KMS-11 (cell line): ENCODE results near the gene MAST3.

ENCODE experiments used
- H2AFZ ChIP-seq: fragments of 200-600 bp; sonication (generic); 2 replicates; pipeline ENCODE4 v1.6.1; 2016; ENCODE audit warnings: antibody characterized with exemption, mixed run types, low read depth
- H3K27ac ChIP-seq: fragments of 200-600 bp; sonication (generic); 2 replicates; pipeline ENCODE4 v1.6.1; 2016; ENCODE audit warnings: mild to moderate bottlenecking, mixed run types
- H3K27me3 ChIP-seq: fragments of 200-600 bp; sonication (generic); 2 replicates; pipeline ENCODE4 v1.6.1; 2017; ENCODE audit warnings: mild to moderate bottlenecking, low read depth, mixed run types, moderate library complexity; ENCODE audit not compliant: insufficient read depth
- H3K36me3 ChIP-seq: fragments of 200-600 bp; sonication (generic); 2 replicates; pipeline ENCODE4 v1.6.1; 2017; ENCODE audit warnings: mild to moderate bottlenecking, mixed run types; ENCODE audit not compliant: insufficient read depth
- H3K4me1 ChIP-seq: fragments of 200-600 bp; sonication (generic); 2 replicates; pipeline ENCODE4 v1.6.1; 2016; ENCODE audit warnings: mild to moderate bottlenecking, low read depth, mixed run types; ENCODE audit not compliant: poor library complexity, severe bottlenecking
- H3K4me2 ChIP-seq: fragments of 200-600 bp; sonication (generic); 2 replicates; pipeline ENCODE4 v1.7.0; 2016; ENCODE audit warnings: mild to moderate bottlenecking, mixed run types
- H3K4me3 ChIP-seq: fragments of 200-600 bp; sonication (generic); IDR thresholded peaks from 2 replicates; pipeline ENCODE4 v1.6.1; 2017; ENCODE audit warnings: low read depth, low read length, mixed read lengths; ENCODE audit not compliant: insufficient read depth
- H3K79me2 ChIP-seq: fragments of 200-600 bp; sonication (generic); 2 replicates; pipeline ENCODE4 v1.6.1; 2016; ENCODE audit warnings: low read depth, mixed run types; ENCODE audit not compliant: insufficient read depth
- H3K9ac ChIP-seq: fragments of 200-600 bp; sonication (generic); 2 replicates; pipeline ENCODE4 v1.6.1; 2016; ENCODE audit warnings: mild to moderate bottlenecking, mixed run types
- H4K20me1 ChIP-seq: fragments of 200-600 bp; sonication (generic); 2 replicates; pipeline ENCODE4 v1.6.1; 2016; ENCODE audit warnings: mild to moderate bottlenecking, mixed run types; ENCODE audit not compliant: insufficient read depth
- TF ChIP-seq, protein P1 (sequence below): fragments of 200-600 bp; sonication (generic); conservative IDR thresholded peaks from 2 replicates; pipeline ENCODE4 v1.6.1; 2017; ENCODE audit warnings: low read depth, mild to moderate bottlenecking, antibody characterized with exemption, low read length, moderate library complexity, mixed read lengths

The MAST3 gene

GRCh38 chr19:18055967-18056366, 41.6 kb upstream of the MAST3 start:
- Histone ChIP-seq H3K4me3 (no peak overlapping the region), H3K27ac (no peak overlapping the region), H3K36me3 (no peaks in the 10 kb centered on the region), H2AFZ (no peak overlapping the region), H4K20me1 (no peaks in the 10 kb centered on the region), H3K27me3 (no peaks in the 10 kb centered on the region), H3K4me2 (no peak overlapping the region), H3K9ac (no peak overlapping the region), H3K79me2 (no peaks in the 10 kb centered on the region), H3K4me1 (peaks cover 12% of the 10 kb centered on the region)
- TF ChIP-seq, protein P1, sequence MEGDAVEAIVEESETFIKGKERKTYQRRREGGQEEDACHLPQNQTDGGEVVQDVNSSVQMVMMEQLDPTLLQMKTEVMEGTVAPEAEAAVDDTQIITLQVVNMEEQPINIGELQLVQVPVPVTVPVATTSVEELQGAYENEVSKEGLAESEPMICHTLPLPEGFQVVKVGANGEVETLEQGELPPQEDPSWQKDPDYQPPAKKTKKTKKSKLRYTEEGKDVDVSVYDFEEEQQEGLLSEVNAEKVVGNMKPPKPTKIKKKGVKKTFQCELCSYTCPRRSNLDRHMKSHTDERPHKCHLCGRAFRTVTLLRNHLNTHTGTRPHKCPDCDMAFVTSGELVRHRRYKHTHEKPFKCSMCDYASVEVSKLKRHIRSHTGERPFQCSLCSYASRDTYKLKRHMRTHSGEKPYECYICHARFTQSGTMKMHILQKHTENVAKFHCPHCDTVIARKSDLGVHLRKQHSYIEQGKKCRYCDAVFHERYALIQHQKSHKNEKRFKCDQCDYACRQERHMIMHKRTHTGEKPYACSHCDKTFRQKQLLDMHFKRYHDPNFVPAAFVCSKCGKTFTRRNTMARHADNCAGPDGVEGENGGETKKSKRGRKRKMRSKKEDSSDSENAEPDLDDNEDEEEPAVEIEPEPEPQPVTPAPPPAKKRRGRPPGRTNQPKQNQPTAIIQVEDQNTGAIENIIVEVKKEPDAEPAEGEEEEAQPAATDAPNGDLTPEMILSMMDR = no peak

DNA sequence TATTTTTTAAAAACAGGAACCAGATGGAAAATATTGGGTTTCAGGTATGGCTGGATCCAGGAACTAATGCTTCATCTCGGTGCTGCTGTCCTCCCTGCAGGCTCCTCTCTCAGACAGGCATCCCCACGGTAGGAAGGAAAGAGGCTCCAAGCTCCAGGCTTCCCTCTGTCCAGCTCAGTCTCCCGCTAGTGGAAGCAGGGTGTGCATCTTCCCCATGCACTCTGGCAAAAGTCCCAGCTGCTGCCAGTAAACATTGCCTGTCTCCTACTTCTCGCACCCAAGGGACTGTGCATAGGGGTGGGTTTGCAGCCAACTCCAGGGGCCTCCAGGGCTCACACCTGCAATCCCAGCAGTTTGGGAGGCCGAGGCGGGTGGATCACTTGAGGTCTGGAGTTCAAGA, 40.0 kb upstream of the MAST3 start:
- H3K4me2 ChIP-seq = no peak overlapping the region
- H3K36me3 ChIP-seq = no peaks in the 10 kb centered on the region
- H3K9ac ChIP-seq = no peak overlapping the region
- peaks cover 12% of the 10 kb centered on the region for H3K4me1 ChIP-seq
- no peak overlapping the region for H3K4me3 ChIP-seq
- H3K27me3 ChIP-seq = no peaks in the 10 kb centered on the region
- H2AFZ ChIP-seq = peak overlapping the region; percentile 74; the same call in 1 of the 2 replicates
- no peak overlapping the region for H3K27ac ChIP-seq
- TF ChIP-seq, protein P1 = no peak
- no peaks in the 10 kb centered on the region for H4K20me1 ChIP-seq
- no peaks in the 10 kb centered on the region for H3K79me2 ChIP-seq

- no peaks in the 10 kb centered on the region for H4K20me1 ChIP-seq
- peak overlapping the region; percentile 58 for H3K4me2 ChIP-seq
- H3K4me1 ChIP-seq = peaks cover 12% of the 10 kb centered on the region
- TF ChIP-seq, protein P1 = peak; percentile 96
- H3K9ac ChIP-seq = peak overlapping the region; percentile 34; the same call in 1 of the 2 replicates
- no peaks in the 10 kb centered on the region for H3K79me2 ChIP-seq
- H3K36me3 ChIP-seq = no peaks in the 10 kb centered on the region
- no peaks in the 10 kb centered on the region for H3K27me3 ChIP-seq
- H2AFZ ChIP-seq = peak overlapping the region; percentile 74
- no peak overlapping the region for H3K4me3 ChIP-seq
- H3K27ac ChIP-seq = no peak overlapping the region
These were observed 39.2 kb upstream of the MAST3 start for GRCh38 chr19:18058208-18059009.

DNA sequence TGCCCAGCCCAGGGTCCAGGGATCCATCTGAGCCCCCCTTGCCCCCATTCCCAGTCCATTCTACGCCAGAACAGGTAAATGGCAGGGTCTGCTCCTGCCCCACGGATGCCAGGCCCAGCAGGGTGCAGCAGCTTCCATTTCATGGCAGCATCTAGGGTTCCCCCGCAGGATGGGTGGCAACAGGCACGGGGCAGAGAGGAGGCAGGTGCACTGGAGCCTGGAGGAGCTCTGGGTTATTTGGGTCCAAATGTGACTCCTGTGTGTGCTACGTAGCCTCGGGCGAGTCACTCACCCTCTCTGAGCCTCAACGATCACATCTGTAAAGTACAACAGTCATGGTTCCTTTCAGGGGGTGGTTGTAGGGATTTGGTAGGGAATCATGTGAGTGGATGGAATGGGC, 38.3 kb upstream of the MAST3 start:
- H3K9ac ChIP-seq = no peak overlapping the region
- no peaks in the 10 kb centered on the region for H4K20me1 ChIP-seq
- H3K27me3 ChIP-seq = no peaks in the 10 kb centered on the region
- TF ChIP-seq, protein P1 = no peak
- H3K4me1 ChIP-seq = peaks cover 12% of the 10 kb centered on the region
- H2AFZ ChIP-seq = no peak overlapping the region
- no peaks in the 10 kb centered on the region for H3K36me3 ChIP-seq
- H3K27ac ChIP-seq = no peak overlapping the region
- no peak overlapping the region for H3K4me2 ChIP-seq
- no peak overlapping the region for H3K4me3 ChIP-seq
- no peaks in the 10 kb centered on the region for H3K79me2 ChIP-seq
